IMR-90 (cell line): ENCODE measurements around the gene RAVER2. TPM values are rescaled to one million over a fixed set of nuclear protein-coding genes. Genes with fewer than 3 reads are reported as not detected.

Experiments
- ATAC-seq: fragments of 200-7000 bp; cut with Tn5 transposase; 2 replicates; pipeline ENCODE4 v1.9.1; 2020; ENCODE audit warnings: low read depth, mild to moderate bottlenecking, moderate library complexity
- BruUV-seq: library from RNA; stranded (reverse); fragments of 400-500 nt; replicated peaks from 2 replicates; lab custom pipeline; 2021; lab: Mats Ljungman, UMichigan
- CTCF ChIA-PET: fragments of 300-600 bp; formaldehyde crosslinking; extraction: SDS; loops from one replicate; lab custom pipeline; 2021; ENCODE audit warnings: antibody characterized with exemption; lab: Yijun Ruan, JAX
- POLR2A ChIA-PET: fragments of 300-600 bp; sonication (Branson Sonifier 250); formaldehyde crosslinking; loops from one replicate; lab custom pipeline; 2022; ENCODE audit warnings: antibody characterized with exemption; ENCODE audit not compliant: unreplicated experiment; lab: Charles Lee
- DNase-seq: peaks from one replicate; pipeline ENCODE4 v3.0.0; 2013
- H2AFZ ChIP-seq: replicated peaks from 2 replicates; pipeline ENCODE3; 2013; ENCODE audit warnings: low read length, mild to moderate bottlenecking; ENCODE audit not compliant: poor library complexity
- H2AK5ac ChIP-seq: 2 replicates; pipeline ENCODE4 v1.6.1; 2013; ENCODE audit warnings: low read depth, low read length, inconsistent platforms
- H2AK9ac ChIP-seq: replicated peaks from 2 replicates; pipeline ENCODE3; 2013; ENCODE audit warnings: mild to moderate bottlenecking, low read depth, low read length, moderate library complexity; ENCODE audit not compliant: poor library complexity
- H2BK120ac ChIP-seq: 2 replicates; pipeline ENCODE4 v1.6.1; 2013; ENCODE audit warnings: low read depth, low read length, inconsistent platforms
- H2BK15ac ChIP-seq: 3 replicates; pipeline ENCODE4 v1.6.1; 2013; ENCODE audit warnings: low read depth, low read length, inconsistent platforms
- H2BK20ac ChIP-seq: 2 replicates; pipeline ENCODE4 v1.6.1; 2013; ENCODE audit warnings: low read depth, mild to moderate bottlenecking, inconsistent platforms, low read length, moderate library complexity
- H2BK5ac ChIP-seq: 2 replicates; pipeline ENCODE4 v1.6.1; 2013; ENCODE audit warnings: mild to moderate bottlenecking, low read depth, low read length, inconsistent platforms; ENCODE audit not compliant: poor library complexity, severe bottlenecking
- H3K14ac ChIP-seq: replicated peaks from 2 replicates; pipeline ENCODE4 v1.6.1; 2013; ENCODE audit warnings: low read depth, low read length, inconsistent platforms
- H3K18ac ChIP-seq: 2 replicates; pipeline ENCODE4 v1.6.1; 2013; ENCODE audit warnings: low read depth, low read length, control low read depth
- H3K23ac ChIP-seq: 2 replicates; pipeline ENCODE4 v1.6.1; 2013; ENCODE audit warnings: low read depth, low read length, inconsistent platforms
- H3K27ac ChIP-seq: 2 replicates; pipeline ENCODE4 v1.5.1; 2013; ENCODE audit warnings: mild to moderate bottlenecking, control low read depth, low read length; ENCODE audit not compliant: insufficient read depth
- H3K27me3 ChIP-seq: 2 replicates; pipeline ENCODE4 v1.6.1; 2013; ENCODE audit warnings: low read length; ENCODE audit not compliant: control insufficient read depth, insufficient read depth
- H3K36me3 ChIP-seq: 2 replicates; pipeline ENCODE4 v1.6.1; 2013; ENCODE audit warnings: low read length, mixed read lengths; ENCODE audit not compliant: control insufficient read depth, insufficient read depth
- H3K4ac ChIP-seq: 2 replicates; pipeline ENCODE4 v1.6.1; 2013; ENCODE audit warnings: low read depth, low read length, inconsistent platforms
- H3K4me1 ChIP-seq: 2 replicates; pipeline ENCODE4 v1.6.1; 2013; ENCODE audit warnings: low read length, mixed read lengths; ENCODE audit not compliant: control insufficient read depth, insufficient read depth
- H3K4me2 ChIP-seq: 2 replicates; pipeline ENCODE4 v1.6.1; 2013; ENCODE audit warnings: low read depth, mild to moderate bottlenecking, control low read depth, low read length, moderate library complexity
- H3K4me3 ChIP-seq: 2 replicates; pipeline ENCODE4 v1.5.1; 2013; ENCODE audit warnings: low read depth, mild to moderate bottlenecking, control low read depth, low read length, moderate library complexity; ENCODE audit not compliant: insufficient read depth
- H3K56ac ChIP-seq: 2 replicates; pipeline ENCODE4 v1.6.1; 2013; ENCODE audit warnings: low read length, inconsistent platforms; ENCODE audit not compliant: insufficient read depth; ENCODE audit errors: extremely low read depth
- H3K79me1 ChIP-seq, 2 experiments: 2 replicates each; pipeline ENCODE4 v1.6.1; 2013; ENCODE audit warnings: low read length in 2 of 2, inconsistent platforms in 1 of 2, low read depth in 1 of 2
- H3K9ac ChIP-seq: 2 replicates; pipeline ENCODE4 v1.6.1; 2013; ENCODE audit warnings: low read depth, low read length, control low read depth
- H3K9me1 ChIP-seq: 2 replicates; pipeline ENCODE4 v1.6.1; 2013; ENCODE audit warnings: low read length, inconsistent platforms; ENCODE audit not compliant: insufficient read depth
- H3K9me3 ChIP-seq: 2 replicates; pipeline ENCODE4 v1.6.1; 2013; ENCODE audit warnings: low read length; ENCODE audit not compliant: control insufficient read depth, insufficient read depth
- H4K20me1 ChIP-seq: 2 replicates; pipeline ENCODE4 v1.6.1; 2013; ENCODE audit warnings: low read length, inconsistent platforms; ENCODE audit not compliant: insufficient read depth
- H4K5ac ChIP-seq: 2 replicates; pipeline ENCODE4 v1.6.1; 2013; ENCODE audit warnings: mild to moderate bottlenecking, low read depth, low read length, control low read depth
- H4K8ac ChIP-seq, 2 experiments: 2 replicates each; pipeline ENCODE4 v1.6.1; 2013; ENCODE audit warnings: low read depth in 2 of 2, low read length in 2 of 2, control low read depth in 1 of 2, inconsistent platforms in 1 of 2
- H4K91ac ChIP-seq: 2 replicates; pipeline ENCODE4 v1.6.1; 2013; ENCODE audit warnings: low read depth, low read length, inconsistent platforms; ENCODE audit not compliant: insufficient read depth
- BHLHE40 ChIP-seq: fragments of 150-350 bp; IDR thresholded peaks from 2 replicates; pipeline ENCODE4 v1.6.1; 2016; ENCODE audit warnings: mild to moderate bottlenecking, low read depth, low read length
- CEBPB ChIP-seq: IDR thresholded peaks from 2 replicates; pipeline ENCODE4 v1.6.1; 2012; ENCODE audit warnings: low read depth, low read length, improper control_type of control experiment
- CHD1 ChIP-seq: IDR thresholded peaks from 2 replicates; pipeline ENCODE4 v1.6.1; 2012; ENCODE audit warnings: low read depth, low read length, improper control_type of control experiment
- CTCF ChIP-seq: conservative IDR thresholded peaks from 2 replicates; pipeline ENCODE4 v1.5.1; 2012; ENCODE audit warnings: mild to moderate bottlenecking, low read depth, low read length, improper control_type of control experiment
- ELK1 ChIP-seq: fragments of 150-350 bp; IDR thresholded peaks from 2 replicates; pipeline ENCODE4 v1.6.1; 2016; ENCODE audit warnings: low read depth, mild to moderate bottlenecking, low read length, moderate library complexity, borderline replicate concordance
- FOS ChIP-seq: fragments of 150-350 bp; IDR thresholded peaks from 2 replicates; pipeline ENCODE4 v1.6.1; 2016; ENCODE audit warnings: low read depth, low read length
- MAFK ChIP-seq: IDR thresholded peaks from 2 replicates; pipeline ENCODE4 v1.6.1; 2012; ENCODE audit warnings: low read depth, low read length, improper control_type of control experiment
- MAZ ChIP-seq: IDR thresholded peaks from 2 replicates; pipeline ENCODE4 v1.6.1; 2012; ENCODE audit warnings: low read depth, mild to moderate bottlenecking, low read length, improper control_type of control experiment, moderate library complexity, borderline replicate concordance
- MXI1 ChIP-seq: IDR thresholded peaks from 2 replicates; pipeline ENCODE4 v1.6.1; 2012; ENCODE audit warnings: low read depth, mild to moderate bottlenecking, low read length, moderate library complexity, borderline replicate concordance
- NFE2L2 ChIP-seq: fragments of 150-350 bp; IDR thresholded peaks from 2 replicates; pipeline ENCODE4 v1.6.1; 2016; ENCODE audit warnings: low read depth, mild to moderate bottlenecking, low read length
- POLR2A ChIP-seq: IDR thresholded peaks from 2 replicates; pipeline ENCODE4 v1.6.1; 2012; ENCODE audit warnings: mild to moderate bottlenecking, low read depth, low read length
- RAD21 ChIP-seq: IDR thresholded peaks from 2 replicates; pipeline ENCODE4 v1.6.1; 2012; ENCODE audit warnings: low read length, improper control_type of control experiment
- RCOR1 ChIP-seq: IDR thresholded peaks from 2 replicates; pipeline ENCODE4 v1.6.1; 2012; ENCODE audit warnings: mild to moderate bottlenecking, low read length, improper control_type of control experiment; ENCODE audit not compliant: insufficient replicate concordance
- RFX5 ChIP-seq: IDR thresholded peaks from 2 replicates; pipeline ENCODE4 v1.8.0; 2012; ENCODE audit warnings: low read depth, mild to moderate bottlenecking, low read length, moderate library complexity
- SMC3 ChIP-seq: fragments of 150-350 bp; IDR thresholded peaks from 2 replicates; pipeline ENCODE4 v1.6.1; 2016; ENCODE audit warnings: low read depth, mild to moderate bottlenecking, antibody characterized with exemption, low read length, moderate library complexity
- WGBS, 2 experiments: methylation state at CpG; one replicate each; pipeline versions ENCODE4 v1.1.5 to v1.1.7; 2013; ENCODE audit warnings: missing lambda C conversion rate in 2 of 2; ENCODE audit not compliant: insufficient read length in 1 of 2; ENCODE audit errors: extremely low coverage in 2 of 2; 5-methylcytosine and 5-hydroxymethylcytosine counted together
- dilution Hi-C: fragments of 300-500 bp; cut with HindIII; formaldehyde crosslinking; loops from one replicate; pipeline ENCODE4 v1.14.3; 2018; ENCODE audit warnings: low sequenced_read_pairs; ENCODE audit not compliant: unreplicated experiment
- in situ Hi-C: fragments of 300-500 bp; cut with MboI; formaldehyde crosslinking; loops from 3 replicates; pipeline ENCODE4 v1.14.3; 2019; ENCODE audit warnings: low sequenced_read_pairs, inconsistent platforms, mixed read lengths
- intact Hi-C: fragments of 100-400 bp; cut with micrococcal nuclease; formaldehyde crosslinking; loops from 2 replicates; pipeline ENCODE4 v1.10.0; 2022
- polyA plus RNA-seq, 3 experiments: library from polyadenylated mRNA; depleted of rRNA; stranded (reverse); fragments of >200 nt; gene quantifications; 2 replicates each; pipeline ENCODE4 v1.2.3, GENCODE V29; 2012; ENCODE audit warnings: low replicate concordance in 1 of 3
- total RNA-seq: library from RNA; depleted of rRNA; stranded (reverse); fragments of >200 nt; gene quantifications from 2 replicates; pipeline ENCODE4 v1.2.3, GENCODE V29; 2012
- TF ChIP-seq, protein P1 (sequence below): fragments of 150-350 bp; IDR thresholded peaks from 2 replicates; pipeline ENCODE4 v1.6.1; 2017; ENCODE audit warnings: mild to moderate bottlenecking, antibody characterized with exemption, low read length, low read depth

The RAVER2 gene
- total and polyA plus RNA-seq, 2 of the 4 experiments (the other 2 are of a cell fraction), result 3.7 to 6.1 TPM

DNA sequence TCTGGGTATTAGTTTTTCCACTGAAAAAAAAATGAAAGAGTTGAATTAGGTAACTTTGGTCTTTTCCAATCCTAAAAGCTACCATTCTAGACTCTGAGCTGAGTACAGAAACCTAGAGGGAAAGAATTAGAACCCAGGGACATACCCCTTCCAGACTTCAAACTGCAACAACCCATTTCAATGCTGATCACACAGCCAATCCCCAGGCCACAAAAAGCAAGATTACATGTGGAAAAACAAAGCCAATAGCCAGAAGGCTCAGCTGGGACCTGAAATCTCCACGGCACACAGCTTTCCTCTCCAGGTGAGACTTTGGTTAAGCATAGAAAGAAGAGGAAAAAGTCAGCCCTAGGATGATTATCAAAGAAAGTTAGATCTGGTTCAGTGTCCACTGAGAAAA lies 132.7 kb downstream of the RAVER2 start:
- Histone ChIP-seq H3K14ac (no peak overlapping the region), H2AFZ (no peak overlapping the region), H3K18ac (no peak overlapping the region), H2AK9ac (no peak overlapping the region), H3K36me3 (peaks cover 35% of the 10 kb centered on the region), H3K4me1 (peaks cover 3% of the 10 kb centered on the region), H2BK15ac (no peak overlapping the region), H2BK20ac (no peak overlapping the region), H4K5ac (no peak overlapping the region), H3K9ac (no peak overlapping the region), H3K4me3 (no peak overlapping the region), H3K9me3 (no peaks in the 10 kb centered on the region), H3K56ac (no peak overlapping the region), H2BK5ac (no peak overlapping the region), H3K23ac (no peak overlapping the region), H3K79me1 (peaks cover 8 to 46% of the 10 kb centered on the region in 2 experiments), H4K20me1 (peaks cover 7% of the 10 kb centered on the region), H2BK120ac (no peak overlapping the region), H2AK5ac (no peak overlapping the region), H4K8ac (no peak overlapping the region), H3K27me3 (no peaks in the 10 kb centered on the region), H3K4ac (no peak overlapping the region), H3K27ac (no peak overlapping the region), H4K91ac (no peak overlapping the region), H3K4me2 (no peak overlapping the region), H3K9me1 (peaks cover 7% of the 10 kb centered on the region)
- in situ Hi-C loops, result no loop called here
- dilution Hi-C loops, result no loop called here
- DNase-seq (no peak), ATAC-seq (no peak)
- TF ChIP-seq RCOR1 (no peak), MAFK (no peak), ELK1 (no peak), FOS (no peak), BHLHE40 (no peak), POLR2A (no peak), MAZ (no peak), NFE2L2 (no peak), CHD1 (no peak), CEBPB (no peak), SMC3 (no peak), RAD21 (no peak), CTCF (no peak), RFX5 (no peak), MXI1 (no peak)
- TF ChIP-seq, protein P1, sequence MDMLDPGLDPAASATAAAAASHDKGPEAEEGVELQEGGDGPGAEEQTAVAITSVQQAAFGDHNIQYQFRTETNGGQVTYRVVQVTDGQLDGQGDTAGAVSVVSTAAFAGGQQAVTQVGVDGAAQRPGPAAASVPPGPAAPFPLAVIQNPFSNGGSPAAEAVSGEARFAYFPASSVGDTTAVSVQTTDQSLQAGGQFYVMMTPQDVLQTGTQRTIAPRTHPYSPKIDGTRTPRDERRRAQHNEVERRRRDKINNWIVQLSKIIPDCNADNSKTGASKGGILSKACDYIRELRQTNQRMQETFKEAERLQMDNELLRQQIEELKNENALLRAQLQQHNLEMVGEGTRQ, result no peak
- POLR2A ChIA-PET, result no interaction called here
- CTCF ChIA-PET, result interaction anchor here (0.7 kb wide), 1 partner anchor 1014 kb away, joined by 3 read pairs; no protein-coding TSS in a partner anchor
- intact Hi-C loops, result loop anchor here (5.0 kb wide), 2 partner anchors 90 to 130 kb away; partner anchors contain the start of gene JAK1
- BruUV-seq, result no TSS peak
- no CpG with 5 or more reads among the region's 1 CpG for WGBS, 2 experiments
